RCC 7860 (cell line): ENCODE measurements around the gene SACM1L.

Source experiments
- DNase-seq: peaks from one replicate; pipeline ENCODE4 v3.0.0-alpha.2; 2015; ENCODE audit warnings: low spot score
- FAIRE-seq: peaks from 2 replicates; lab custom pipeline; 2012; peaks lifted over from hg19 to GRCh38; lab: Jason Lieb, UNC

SACM1L gene

GRCh38 chr3:45762647-45763302, 73.6 kb downstream of the SACM1L start:
- DNase-seq (no peak), FAIRE-seq (no peak)

GRCh38 chr3:45763303-45763675, 74.1 kb downstream of the SACM1L start:
- DNase-seq (no peak), FAIRE-seq (no peak)

- FAIRE-seq (no peak), DNase-seq (no peak)
These were observed 76.2 kb downstream of the SACM1L start for GRCh38 chr3:45765266-45765851.

- FAIRE-seq: no peak
These were observed 76.8 kb downstream of the SACM1L start for GRCh38 chr3:45765958-45766357.

GRCh38 chr3:45771166-45771775, 82.1 kb downstream of the SACM1L start:
- DNase-seq: no peak
- no peak for FAIRE-seq

More at GRCh38 chr3:45765958-45766357, 76.8 kb downstream of the SACM1L start:
- DNase-seq: no peak

GRCh38 chr3:45771831-45772230, 82.6 kb downstream of the SACM1L start:
- no peak for FAIRE-seq
- DNase-seq: no peak

- DNase-seq: no peak
- no peak for FAIRE-seq
These were observed 83.3 kb downstream of the SACM1L start for GRCh38 chr3:45772341-45773035.

GRCh38 chr3:45773072-45773471, 83.9 kb downstream of the SACM1L start:
- no peak for DNase-seq
- no peak for FAIRE-seq

- FAIRE-seq (no peak), DNase-seq (no peak)
These were observed 84.7 kb downstream of the SACM1L start for GRCh38 chr3:45773714-45774449.

- DNase-seq (no peak), FAIRE-seq (no peak)
These were observed 85.7 kb downstream of the SACM1L start for GRCh38 chr3:45774581-45775521.

- FAIRE-seq: no peak
These were observed 86.5 kb downstream of the SACM1L start for GRCh38 chr3:45775571-45776300.

GRCh38 chr3:45776301-45776595, 87.1 kb downstream of the SACM1L start:
- FAIRE-seq: no peak
- DNase-seq: no peak

More at GRCh38 chr3:45775571-45776300, 86.5 kb downstream of the SACM1L start:
- no peak for DNase-seq

GRCh38 chr3:45776611-45777010, 87.4 kb downstream of the SACM1L start:
- no peak for FAIRE-seq
- DNase-seq: no peak

GRCh38 chr3:45777111-45777745, 88.0 kb downstream of the SACM1L start:
- DNase-seq (no peak), FAIRE-seq (no peak)

GRCh38 chr3:45777746-45778386, 88.7 kb downstream of the SACM1L start:
- no peak for DNase-seq
- no peak for FAIRE-seq

GRCh38 chr3:45778761-45779201, 89.6 kb downstream of the SACM1L start:
- FAIRE-seq: no peak
- no peak for DNase-seq

- no peak for DNase-seq
- FAIRE-seq: no peak
These were observed 90.8 kb downstream of the SACM1L start for GRCh38 chr3:45779746-45780735.
